DMS 273 (cell line): Measurements from ENCODE around the gene CHST11.
A peak's percentile ranks its signal among the peaks of the same experiment; 100 is the strongest.

Experiments used
- DNase-seq: peaks from one replicate; lab custom pipeline; 2025; ENCODE audit not compliant: unreplicated experiment; lab: John Stamatoyannopoulos, UW

CHST11 gene

GRCh38 chr12:104479123-104479662, 22.4 kb downstream of the CHST11 start:
- DNase-seq = no peak

GRCh38 chr12:104480012-104480411, 23.3 kb downstream of the CHST11 start:
- no peak for DNase-seq

- DNase-seq = no peak
These were observed 24.2 kb downstream of the CHST11 start for GRCh38 chr12:104480826-104481440.

GRCh38 chr12:104482113-104482512, 25.4 kb downstream of the CHST11 start:
- DNase-seq = peak; percentile 87

- DNase-seq = peak; percentile 81
These were observed 26.0 kb downstream of the CHST11 start for GRCh38 chr12:104482748-104483147.

- DNase-seq = no peak
These were observed 27.3 kb downstream of the CHST11 start for GRCh38 chr12:104484079-104484478.

- no peak for DNase-seq
These were observed 29.1 kb downstream of the CHST11 start for GRCh38 chr12:104485651-104486362.

GRCh38 chr12:104486363-104486750, 29.6 kb downstream of the CHST11 start:
- no peak for DNase-seq

- DNase-seq = no peak
These were observed 30.4 kb downstream of the CHST11 start for GRCh38 chr12:104486943-104487819.

- no peak for DNase-seq
These were observed 31.6 kb downstream of the CHST11 start for GRCh38 chr12:104488374-104488773.

GRCh38 chr12:104490186-104490585, 33.4 kb downstream of the CHST11 start:
- DNase-seq = no peak

- no peak for DNase-seq
These were observed 34.1 kb downstream of the CHST11 start for GRCh38 chr12:104490850-104491249.

- no peak for DNase-seq
These were observed 36.7 kb downstream of the CHST11 start for GRCh38 chr12:104493496-104493895.

GRCh38 chr12:104494137-104494792, 37.5 kb downstream of the CHST11 start:
- DNase-seq = no peak

- DNase-seq = no peak
These were observed 38.0 kb downstream of the CHST11 start for GRCh38 chr12:104494793-104495158.

GRCh38 chr12:104495786-104496185, 39.0 kb downstream of the CHST11 start:
- no peak for DNase-seq

- no peak for DNase-seq
These were observed 39.6 kb downstream of the CHST11 start for GRCh38 chr12:104496336-104496735.

- no peak for DNase-seq
These were observed 41.6 kb downstream of the CHST11 start for GRCh38 chr12:104498211-104498801.

- no peak for DNase-seq
These were observed 43.1 kb downstream of the CHST11 start for GRCh38 chr12:104499668-104500332.

GRCh38 chr12:104501115-104501514, 44.4 kb downstream of the CHST11 start:
- no peak for DNase-seq
